Endothelial cell of umbilical vein (primary cell): Measurements from ENCODE around the gene ZFYVE28. TPM values are rescaled to one million over a fixed set of nuclear protein-coding genes. Genes with fewer than 3 reads are reported as not detected.

Source experiments
- BruUV-seq: library from RNA; stranded (reverse); fragments of 400-500 nt; replicated peaks from 2 replicates; lab custom pipeline; 2021; lab: Mats Ljungman, UMichigan
- CTCF ChIA-PET: fragments of 300-600, 350-600 bp; sonication (Branson Sonifier 250); formaldehyde crosslinking; loops from one replicate; lab custom pipeline; 2021; ENCODE audit warnings: antibody characterized with exemption, inconsistent platforms; lab: Charles Lee
- POLR2A ChIA-PET: fragments of 300-600, 350-600 bp; sonication (Branson Sonifier 250); formaldehyde crosslinking; loops from one replicate; lab custom pipeline; 2021; ENCODE audit warnings: antibody characterized with exemption, inconsistent platforms; lab: Charles Lee
- DNase-seq: peaks from one replicate; pipeline ENCODE4 v3.0.0-alpha.2; 2011; ENCODE audit warnings: low read depth, low spot score
- FAIRE-seq: peaks from 2 replicates; lab custom pipeline; 2011; peaks lifted over from hg19 to GRCh38; lab: Jason Lieb, UNC
- H2AFZ ChIP-seq: 2 replicates; pipeline ENCODE4 v1.6.0; 2012; ENCODE audit warnings: low read depth, low read length, control low read depth, inconsistent platforms
- H3K27ac ChIP-seq: 2 replicates; pipeline ENCODE4 v1.5.1; 2011; ENCODE audit warnings: low read depth, mild to moderate bottlenecking, control low read depth, low read length, moderate library complexity; ENCODE audit not compliant: insufficient read depth
- H3K27me3 ChIP-seq, 2 experiments: 2 replicates each; pipeline versions ENCODE4 v1.6.0 to v1.6.1; 2011; ENCODE audit warnings: low read length in 2 of 2, mixed read lengths in 1 of 2; ENCODE audit not compliant: control insufficient read depth in 2 of 2, insufficient read depth in 2 of 2
- H3K36me3 ChIP-seq, 2 experiments: 2 replicates in 1 of 2; 3 replicates in 1 of 2; pipeline ENCODE4 v1.5.1; 2011; ENCODE audit warnings: low read length in 2 of 2, mild to moderate bottlenecking in 1 of 2, moderate library complexity in 1 of 2; ENCODE audit not compliant: control insufficient read depth in 2 of 2, insufficient read depth in 2 of 2; ENCODE audit errors: extremely low read depth in 1 of 2
- H3K4me1 ChIP-seq: 3 replicates; pipeline ENCODE4 v1.5.1; 2011; ENCODE audit warnings: mild to moderate bottlenecking, low read length; ENCODE audit not compliant: control insufficient read depth, insufficient read depth; ENCODE audit errors: extremely low read depth
- H3K4me2 ChIP-seq: 2 replicates; pipeline ENCODE4 v1.6.1; 2011; ENCODE audit warnings: low read length, control low read depth, mixed read lengths; ENCODE audit not compliant: insufficient read depth
- H3K4me3 ChIP-seq, 3 experiments: fragments of 200-600 bp in 1 of 3; sonication (generic), shearing (Covaris generic) in 1 of 3; replicated peaks in 1 of 3; 2 replicates each; pipeline ENCODE4 v1.5.1; 2011 to 2016; ENCODE audit warnings: control low read depth in 3 of 3, low read length in 3 of 3, mild to moderate bottlenecking in 2 of 3, inconsistent platforms in 1 of 3, low read depth in 1 of 3, moderate library complexity in 1 of 3; ENCODE audit not compliant: insufficient read depth in 1 of 3
- H3K79me2 ChIP-seq: 2 replicates; pipeline ENCODE4 v1.6.0; 2012; ENCODE audit warnings: low read length, inconsistent platforms; ENCODE audit not compliant: control insufficient read depth, insufficient read depth
- H3K9ac ChIP-seq: replicated peaks from 2 replicates; pipeline ENCODE3; 2011; ENCODE audit warnings: low read length, control low read depth; ENCODE audit not compliant: insufficient read depth; ENCODE audit errors: extremely low read depth
- H3K9me1 ChIP-seq: replicated peaks from 3 replicates; pipeline ENCODE4 v1.6.0; 2011; ENCODE audit warnings: mild to moderate bottlenecking, low read length; ENCODE audit not compliant: control insufficient read depth, insufficient read depth; ENCODE audit errors: extremely low read depth
- H3K9me3 ChIP-seq: replicated peaks from 2 replicates; pipeline ENCODE4 v1.5.1; 2012; ENCODE audit warnings: low read length, inconsistent platforms; ENCODE audit not compliant: control insufficient read depth, insufficient read depth
- H4K20me1 ChIP-seq: replicated peaks from 2 replicates; pipeline ENCODE3; 2011; ENCODE audit warnings: mild to moderate bottlenecking, low read length; ENCODE audit not compliant: control insufficient read depth, insufficient read depth; ENCODE audit errors: extremely low read depth
- GATA2 ChIP-seq: IDR thresholded peaks from 2 replicates; pipeline ENCODE4 v1.7.0; 2011; ENCODE audit warnings: low read depth, mild to moderate bottlenecking, moderate library complexity, mixed read lengths, low read length; ENCODE audit not compliant: insufficient read length, insufficient read depth
- JUN ChIP-seq: IDR thresholded peaks from 2 replicates; pipeline ENCODE4 v1.6.1; 2011; ENCODE audit warnings: borderline replicate concordance, low read depth; ENCODE audit not compliant: insufficient read length, insufficient read depth
- MAX ChIP-seq: IDR thresholded peaks from 2 replicates; pipeline ENCODE4 v1.6.1; 2011; ENCODE audit not compliant: insufficient read depth, insufficient read length
- dilution Hi-C: fragments of 300-500 bp; cut with MboI; formaldehyde crosslinking; loops from one replicate; pipeline ENCODE4 v1.15.0; 2019; ENCODE audit warnings: low sequenced_read_pairs; ENCODE audit not compliant: extremely low pct_ligation_motif_present
- intact Hi-C: fragments of 100-400 bp; cut with micrococcal nuclease; formaldehyde crosslinking; loops from one replicate; pipeline ENCODE4 v1.10.0; 2022
- polyA plus RNA-seq, 4 experiments: library from polyadenylated mRNA; depleted of rRNA in 3 of 4; stranded (reverse) in 3 of 4; unstranded in 1 of 4; fragments of >200 nt; gene quantifications; 2 replicates each; pipeline versions ENCODE4 v1.2.1 to v1.2.3, GENCODE V29; 2011 to 2012; ENCODE audit warnings: missing spikeins in 1 of 4
- total RNA-seq: library from RNA; stranded (reverse); gene quantifications from 2 replicates; pipeline ENCODE4 v1.2.3, GENCODE V29; 2021
- TF ChIP-seq, protein P1 (sequence below), 2 donors: IDR thresholded peaks; 1 replicate in 1 of 2; 2 replicates in 1 of 2; pipeline ENCODE4 v1.5.1; 2011; ENCODE audit warnings: low read length in 2 of 2, mild to moderate bottlenecking in 2 of 2, moderate library complexity in 2 of 2, control low read depth in 1 of 2, inconsistent platforms in 1 of 2, low read depth in 1 of 2; ENCODE audit not compliant: insufficient read depth in 1 of 2; ENCODE audit errors: extremely low read depth in 1 of 2

ZFYVE28 gene
- total and polyA plus RNA-seq, 2 donors (not counting 3 experiments of a cell fraction or from before 2014, with no cell fraction given) = 5.8 to 7.1 TPM

GRCh38 chr4:2280531-2281300 is 137.7 kb downstream of the ZFYVE28 start:
- no peak for DNase-seq
- BruUV-seq = no TSS peak
- no peak for FAIRE-seq
- Histone ChIP-seq H4K20me1 (no peaks in the 10 kb centered on the region), H3K27me3 (no peaks in the 10 kb centered on the region), H3K4me1 (peaks cover 10% of the 10 kb centered on the region), H3K27ac (no peak overlapping the region), H3K36me3 (no peaks in the 10 kb centered on the region), H3K9ac (no peak overlapping the region), H3K4me2 (no peak overlapping the region), H3K79me2 (no peaks in the 10 kb centered on the region), H3K9me1 (no peaks in the 10 kb centered on the region), H3K9me3 (no peaks in the 10 kb centered on the region), H2AFZ (no peak overlapping the region), H3K4me3 (no peak overlapping the region)
- dilution Hi-C loops (no loop called here), intact Hi-C loops (loop anchor here (1.0 kb wide), 1 partner anchor 161 kb away; no protein-coding TSS in a partner anchor)
- CTCF ChIA-PET = interaction anchor here (1.3 kb wide), 2 partner anchors 9 to 182 kb away, joined by 3 read pairs; no protein-coding TSS in a partner anchor
- TF ChIP-seq JUN (no peak), GATA2 (no peak), MAX (no peak)
- TF ChIP-seq, protein P1, sequence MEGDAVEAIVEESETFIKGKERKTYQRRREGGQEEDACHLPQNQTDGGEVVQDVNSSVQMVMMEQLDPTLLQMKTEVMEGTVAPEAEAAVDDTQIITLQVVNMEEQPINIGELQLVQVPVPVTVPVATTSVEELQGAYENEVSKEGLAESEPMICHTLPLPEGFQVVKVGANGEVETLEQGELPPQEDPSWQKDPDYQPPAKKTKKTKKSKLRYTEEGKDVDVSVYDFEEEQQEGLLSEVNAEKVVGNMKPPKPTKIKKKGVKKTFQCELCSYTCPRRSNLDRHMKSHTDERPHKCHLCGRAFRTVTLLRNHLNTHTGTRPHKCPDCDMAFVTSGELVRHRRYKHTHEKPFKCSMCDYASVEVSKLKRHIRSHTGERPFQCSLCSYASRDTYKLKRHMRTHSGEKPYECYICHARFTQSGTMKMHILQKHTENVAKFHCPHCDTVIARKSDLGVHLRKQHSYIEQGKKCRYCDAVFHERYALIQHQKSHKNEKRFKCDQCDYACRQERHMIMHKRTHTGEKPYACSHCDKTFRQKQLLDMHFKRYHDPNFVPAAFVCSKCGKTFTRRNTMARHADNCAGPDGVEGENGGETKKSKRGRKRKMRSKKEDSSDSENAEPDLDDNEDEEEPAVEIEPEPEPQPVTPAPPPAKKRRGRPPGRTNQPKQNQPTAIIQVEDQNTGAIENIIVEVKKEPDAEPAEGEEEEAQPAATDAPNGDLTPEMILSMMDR (IDR thresholded peaks at IDR 0.05; ENCODE audit: extremely low read depth in 1 of 2, insufficient read depth in 1 of 2, low read depth in 1 of 2, low read length in 2 of 2) = peak in 1 of 2 donors; percentile 9
- POLR2A ChIA-PET = no interaction called here
